KMS-11 (cell line): ENCODE measurements around the gene DCBLD1.

Source experiments
- H2AFZ ChIP-seq: fragments of 200-600 bp; sonication (generic); 2 replicates; pipeline ENCODE4 v1.6.1; 2016; ENCODE audit warnings: antibody characterized with exemption, mixed run types, low read depth
- H3K27ac ChIP-seq: fragments of 200-600 bp; sonication (generic); 2 replicates; pipeline ENCODE4 v1.6.1; 2016; ENCODE audit warnings: mild to moderate bottlenecking, mixed run types
- H3K27me3 ChIP-seq: fragments of 200-600 bp; sonication (generic); 2 replicates; pipeline ENCODE4 v1.6.1; 2017; ENCODE audit warnings: mild to moderate bottlenecking, low read depth, mixed run types, moderate library complexity; ENCODE audit not compliant: insufficient read depth
- H3K36me3 ChIP-seq: fragments of 200-600 bp; sonication (generic); 2 replicates; pipeline ENCODE4 v1.6.1; 2017; ENCODE audit warnings: mild to moderate bottlenecking, mixed run types; ENCODE audit not compliant: insufficient read depth
- H3K4me1 ChIP-seq: fragments of 200-600 bp; sonication (generic); 2 replicates; pipeline ENCODE4 v1.6.1; 2016; ENCODE audit warnings: mild to moderate bottlenecking, low read depth, mixed run types; ENCODE audit not compliant: poor library complexity, severe bottlenecking
- H3K4me2 ChIP-seq: fragments of 200-600 bp; sonication (generic); 2 replicates; pipeline ENCODE4 v1.7.0; 2016; ENCODE audit warnings: mild to moderate bottlenecking, mixed run types
- H3K4me3 ChIP-seq: fragments of 200-600 bp; sonication (generic); IDR thresholded peaks from 2 replicates; pipeline ENCODE4 v1.6.1; 2017; ENCODE audit warnings: low read depth, low read length, mixed read lengths; ENCODE audit not compliant: insufficient read depth
- H3K79me2 ChIP-seq: fragments of 200-600 bp; sonication (generic); 2 replicates; pipeline ENCODE4 v1.6.1; 2016; ENCODE audit warnings: low read depth, mixed run types; ENCODE audit not compliant: insufficient read depth
- H3K9ac ChIP-seq: fragments of 200-600 bp; sonication (generic); 2 replicates; pipeline ENCODE4 v1.6.1; 2016; ENCODE audit warnings: mild to moderate bottlenecking, mixed run types
- H4K20me1 ChIP-seq: fragments of 200-600 bp; sonication (generic); 2 replicates; pipeline ENCODE4 v1.6.1; 2016; ENCODE audit warnings: mild to moderate bottlenecking, mixed run types; ENCODE audit not compliant: insufficient read depth
- CTCF ChIP-seq: fragments of 200-600 bp; sonication (generic); conservative IDR thresholded peaks from 2 replicates; pipeline ENCODE4 v1.6.1; 2017; ENCODE audit warnings: low read depth, mild to moderate bottlenecking, antibody characterized with exemption, low read length, moderate library complexity, mixed read lengths

DCBLD1 gene

GRCh38 chr6:117512056-117512828 lies 29.8 kb downstream of the DCBLD1 start:
- peaks cover 4% of the 10 kb centered on the region for H3K4me1 ChIP-seq
- H3K27ac ChIP-seq, result no peak overlapping the region
- no peak for TF ChIP-seq CTCF

GRCh38 chr6:117512987-117513573 lies 30.6 kb downstream of the DCBLD1 start:
- Histone ChIP-seq H3K79me2 (no peaks in the 10 kb centered on the region), H3K9ac (no peak overlapping the region), H3K27me3 (no peaks in the 10 kb centered on the region), H2AFZ (no peak overlapping the region), H3K4me1 (peaks cover under 1% of the 10 kb centered on the region), H3K4me2 (no peak overlapping the region), H3K4me3 (no peak overlapping the region), H3K36me3 (no peaks in the 10 kb centered on the region), H3K27ac (no peak overlapping the region), H4K20me1 (no peaks in the 10 kb centered on the region)
- TF ChIP-seq CTCF, result no peak

More at GRCh38 chr6:117512056-117512828, 29.8 kb downstream of the DCBLD1 start:
- Histone ChIP-seq H2AFZ (no peak overlapping the region), H4K20me1 (no peaks in the 10 kb centered on the region), H3K4me2 (no peak overlapping the region), H3K27me3 (no peaks in the 10 kb centered on the region), H3K36me3 (no peaks in the 10 kb centered on the region), H3K4me3 (no peak overlapping the region), H3K9ac (no peak overlapping the region), H3K79me2 (no peaks in the 10 kb centered on the region)

- Histone ChIP-seq H3K36me3 (no peaks in the 10 kb centered on the region), H3K27ac (no peak overlapping the region), H3K4me1 (no peaks in the 10 kb centered on the region), H4K20me1 (no peaks in the 10 kb centered on the region), H3K27me3 (no peaks in the 10 kb centered on the region), H2AFZ (no peak overlapping the region), H3K4me2 (no peak overlapping the region), H3K4me3 (no peak overlapping the region), H3K9ac (no peak overlapping the region), H3K79me2 (no peaks in the 10 kb centered on the region)
- no peak for TF ChIP-seq CTCF
Measured at GRCh38 chr6:117513778-117514365, 31.4 kb downstream of the DCBLD1 start.

GRCh38 chr6:117514655-117515054 lies 32.2 kb downstream of the DCBLD1 start:
- TF ChIP-seq CTCF, result no peak
- Histone ChIP-seq H3K9ac (no peak overlapping the region), H3K4me1 (no peaks in the 10 kb centered on the region), H3K4me2 (no peak overlapping the region), H4K20me1 (no peaks in the 10 kb centered on the region), H3K36me3 (no peaks in the 10 kb centered on the region), H2AFZ (no peak overlapping the region), H3K79me2 (no peaks in the 10 kb centered on the region), H3K27me3 (no peaks in the 10 kb centered on the region), H3K27ac (no peak overlapping the region), H3K4me3 (no peak overlapping the region)
